H1 (cell line): ENCODE data around the gene RILP. TPM values are rescaled to one million over a fixed set of nuclear protein-coding genes. Genes with fewer than 3 reads are reported as not detected.
A peak's percentile ranks its signal among the peaks of the same experiment; 100 is the strongest.

ENCODE experiments used
- ASH2L ChIP-seq: fragments of 200-600, 300-600 bp; sonication (generic); IDR thresholded peaks from one replicate; pipeline ENCODE4 v1.7.1; 2017; ENCODE audit warnings: low read length
- ATF2 ChIP-seq: IDR thresholded peaks from 2 replicates; pipeline ENCODE4 v1.6.1; 2012; ENCODE audit warnings: low read length, inconsistent platforms
- CBX8 ChIP-seq: fragments of 300-800, 300-1000 bp; sonication (generic); IDR thresholded peaks from 2 replicates; pipeline ENCODE4 v1.7.1; 2016; ENCODE audit warnings: low read depth, low read length, borderline replicate concordance
- CEBPB ChIP-seq: IDR thresholded peaks from 2 replicates; pipeline ENCODE4 v1.6.1; 2012; ENCODE audit warnings: low read depth, low read length
- EZH2 ChIP-seq: fragments of 200-600 bp; sonication (generic); IDR thresholded peaks from 2 replicates; pipeline ENCODE4 v1.7.1; 2012; ENCODE audit warnings: low read depth, mild to moderate bottlenecking, moderate library complexity, low read length, inconsistent platforms; ENCODE audit not compliant: severe bottlenecking
- FOSL1 ChIP-seq: IDR thresholded peaks from 2 replicates; pipeline ENCODE4 v1.6.1; 2011; ENCODE audit warnings: mild to moderate bottlenecking, low read depth, low read length, moderate library complexity; ENCODE audit not compliant: insufficient read depth
- GABPA ChIP-seq: IDR thresholded peaks from 2 replicates; pipeline ENCODE4 v1.6.1; 2011; ENCODE audit warnings: mild to moderate bottlenecking, low read length, moderate library complexity, borderline replicate concordance; ENCODE audit not compliant: insufficient read depth
- JUN ChIP-seq: IDR thresholded peaks from 2 replicates; pipeline ENCODE4 v1.6.1; 2011; ENCODE audit warnings: low read depth, mild to moderate bottlenecking, improper control_type of control experiment, low read length
- JUND ChIP-seq: IDR thresholded peaks from 2 replicates; pipeline ENCODE4 v1.6.1; 2011; ENCODE audit warnings: mild to moderate bottlenecking, improper control_type of control experiment, low read length
- KDM1A ChIP-seq: fragments of 200-600, 300-600 bp; sonication (generic); IDR thresholded peaks from 2 replicates; pipeline ENCODE4 v1.7.1; 2016; ENCODE audit warnings: mild to moderate bottlenecking, low read length, borderline replicate concordance
- KDM5A ChIP-seq: fragments of 200-600 bp; IDR thresholded peaks from 2 replicates; pipeline ENCODE4 v1.7.1; 2012; ENCODE audit warnings: mild to moderate bottlenecking, low read length, inconsistent platforms, mixed read lengths
- NANOG ChIP-seq: IDR thresholded peaks from 2 replicates; pipeline ENCODE4 v1.6.1; 2011; ENCODE audit warnings: low read length, low read depth, mild to moderate bottlenecking, inconsistent platforms; ENCODE audit not compliant: insufficient read depth, poor library complexity, severe bottlenecking
- POLR2A ChIP-seq, 2 experiments: IDR thresholded peaks; 1 replicate in 1 of 2; 2 replicates in 1 of 2; pipeline ENCODE4 v1.6.1; 2011; ENCODE audit warnings: low read depth in 2 of 2, low read length in 2 of 2, mild to moderate bottlenecking in 2 of 2; ENCODE audit errors: control extremely low read depth in 1 of 2
- POLR2AphosphoS5 ChIP-seq: IDR thresholded peaks from 2 replicates; pipeline ENCODE4 v1.6.1; 2011; ENCODE audit warnings: low read depth, low read length
- RFX5 ChIP-seq: IDR thresholded peaks from 2 replicates; pipeline ENCODE4 v1.6.1; 2011; ENCODE audit warnings: low read depth, low read length, improper control_type of control experiment, borderline replicate concordance
- SAP30 ChIP-seq: fragments of 300-600 bp; sonication (generic); IDR thresholded peaks from 2 replicates; pipeline ENCODE4 v1.7.1; 2012; ENCODE audit warnings: low read length, moderate library complexity, mild to moderate bottlenecking, inconsistent platforms; ENCODE audit not compliant: insufficient read depth, insufficient replicate concordance
- SIN3A ChIP-seq, 2 experiments: IDR thresholded peaks in 1 of 2; conservative IDR thresholded peaks in 1 of 2; 2 replicates each; pipeline ENCODE4 v1.6.1; 2011 to 2012; ENCODE audit warnings: low read length in 2 of 2, improper control_type of control experiment in 1 of 2, low read depth in 1 of 2, mild to moderate bottlenecking in 1 of 2
- SIX5 ChIP-seq: IDR thresholded peaks from 2 replicates; pipeline ENCODE4 v1.6.1; 2011; ENCODE audit warnings: mild to moderate bottlenecking, low read depth, low read length
- TAF7 ChIP-seq: optimal IDR thresholded peaks from 2 replicates; pipeline ENCODE3; 2011; ENCODE audit warnings: low read depth, mild to moderate bottlenecking, inconsistent platforms, low read length, moderate library complexity, borderline replicate concordance
- TBP ChIP-seq: IDR thresholded peaks from 2 replicates; pipeline ENCODE4 v1.6.1; 2011; ENCODE audit warnings: low read depth, low read length, improper control_type of control experiment
- TCF12 ChIP-seq: IDR thresholded peaks from 2 replicates; pipeline ENCODE4 v1.6.1; 2011; ENCODE audit warnings: low read depth, mild to moderate bottlenecking, low read length
- YY1 ChIP-seq: IDR thresholded peaks from 2 replicates; pipeline ENCODE4 v1.6.1; 2011; ENCODE audit warnings: low read depth, mild to moderate bottlenecking, low read length
- ZNF274 ChIP-seq: IDR thresholded peaks from 2 replicates; pipeline ENCODE4 v1.7.0; 2012; ENCODE audit warnings: low read length, borderline replicate concordance; ENCODE audit errors: extremely low read depth
- polyA plus RNA-seq, 7 experiments: library from polyadenylated mRNA; depleted of rRNA in 3 of 7; stranded (reverse) in 5 of 7; unstranded in 2 of 7; fragments of >200 nt in 5 of 7; fragments of 200-250 nt in 2 of 7; gene quantifications; 1 replicate in 5 of 7; 2 replicates in 1 of 7; 4 replicates in 1 of 7; pipeline versions ENCODE4 v1.2.1 to v1.2.3, GENCODE V29; 2011 to 2013; ENCODE audit warnings: missing spikeins in 2 of 7, mixed read lengths in 2 of 7
- total RNA-seq: library from RNA; stranded (reverse); fragmentation: NEBNext Ultra II Directional; extraction: Animal tissue kit (Norgen Biotek cat#: 25700); gene quantifications from 2 replicates; pipeline ENCODE4 v1.2.1, GENCODE V29; 2021

The RILP gene
- total and polyA plus RNA-seq, 2 of the 8 experiments (the other 6 are each of a cell fraction or from before 2014, with no cell fraction given), result 6.8 to 7.2 TPM

- TF ChIP-seq NANOG (no peak), SAP30 (no peak), EZH2 (no peak), YY1 (0 out of 2 replicates have a peak, but pooled peaks have one; percentile 24), JUN (no peak), CBX8 (no peak), CEBPB (no peak), KDM1A (no peak), ASH2L (no peak), SIN3A (conservative IDR thresholded peaks at IDR 0.05 in 1 of 2, IDR thresholded peaks at IDR 0.05 in 1 of 2; ENCODE audit: low read depth in 1 of 2, low read length in 2 of 2) (0 out of 4 replicates have a peak, but pooled peaks of 1 of the 2 experiments have one; percentile 78), KDM5A (no peak), ZNF274 (no peak), TAF7 (peak; percentile 77), TCF12 (peak; percentile 90; the same call in 1 of the 2 replicates), POLR2AphosphoS5 (no peak), ATF2 (no peak), SIX5 (no peak), POLR2A (IDR thresholded peaks at IDR 0.05; ENCODE audit: control extremely low read depth in 1 of 2, low read depth in 2 of 2, low read length in 2 of 2) (peak in 1 of 2 experiments; percentile 40; a peak in 2 of 3 replicates), TBP (peak; percentile 34; the same call in 1 of the 2 replicates), GABPA (peak; percentile 63; the same call in 1 of the 2 replicates), FOSL1 (no peak), RFX5 (no peak), JUND (no peak)
Measured at GRCh38 chr17:1643293-1643998, 6.2 kb downstream of the RILP start (continued).
